H1 (cell line): ENCODE data around the gene NUDT6. TPM values are rescaled to one million over a fixed set of nuclear protein-coding genes. Genes with fewer than 3 reads are reported as not detected.

Experiments used
- CTCF ChIA-PET: fragments of 300-600 bp; sonication (Branson Sonifier 250); formaldehyde crosslinking; loops from one replicate; lab custom pipeline; 2021; ENCODE audit not compliant: partially characterized antibody; lab: Charles Lee
- POLR2A ChIA-PET: fragments of 300-600 bp; sonication (Branson Sonifier 250); formaldehyde crosslinking; loops from one replicate; lab custom pipeline; 2021; ENCODE audit warnings: inconsistent platforms; ENCODE audit not compliant: partially characterized antibody; lab: Charles Lee
- DNase-seq, 2 experiments: peaks; one replicate each; pipeline versions ENCODE4 v3.0.0 to v3.0.0-alpha.2; 2010 to 2022; ENCODE audit warnings: low spot score in 2 of 2, low read depth in 1 of 2, mixed read lengths in 1 of 2
- FAIRE-seq: peaks from 2 replicates; lab custom pipeline; 2011; peaks lifted over from hg19 to GRCh38; lab: Jason Lieb, UNC
- H2AFZ ChIP-seq: 2 replicates; pipeline ENCODE4 v1.8.1; 2012; ENCODE audit warnings: low read length, inconsistent platforms
- H2AK5ac ChIP-seq: 2 replicates; pipeline ENCODE4 v1.6.1; 2013; ENCODE audit warnings: low read depth, low read length
- H2BK120ac ChIP-seq: replicated peaks from 2 replicates; pipeline ENCODE3; 2013; ENCODE audit warnings: low read depth, low read length, inconsistent platforms
- H2BK12ac ChIP-seq: 2 replicates; pipeline ENCODE4 v1.6.1; 2013; ENCODE audit warnings: low read depth, low read length
- H2BK15ac ChIP-seq: 2 replicates; pipeline ENCODE4 v1.6.1; 2013; ENCODE audit warnings: low read length
- H2BK20ac ChIP-seq: 2 replicates; pipeline ENCODE4 v1.6.1; 2013; ENCODE audit warnings: low read length
- H2BK5ac ChIP-seq: 2 replicates; pipeline ENCODE4 v1.6.1; 2013; ENCODE audit warnings: low read depth, low read length
- H3K14ac ChIP-seq: 2 replicates; pipeline ENCODE4 v1.6.1; 2013; ENCODE audit warnings: inconsistent platforms; ENCODE audit not compliant: insufficient read length
- H3K18ac ChIP-seq: 2 replicates; pipeline ENCODE4 v1.6.1; 2013; ENCODE audit warnings: low read length; ENCODE audit errors: extremely low read depth
- H3K23ac ChIP-seq: 2 replicates; pipeline ENCODE4 v1.6.1; 2013; ENCODE audit warnings: inconsistent platforms; ENCODE audit not compliant: insufficient read length
- H3K23me2 ChIP-seq: 2 replicates; pipeline ENCODE4 v1.6.1; 2013; ENCODE audit warnings: low read depth, low read length
- H3K27ac ChIP-seq: 2 replicates; pipeline ENCODE4 v1.6.1; 2011; ENCODE audit warnings: low read depth, low read length, inconsistent platforms
- H3K27me3 ChIP-seq, 4 experiments: replicated peaks in 1 of 4; 1 replicate in 1 of 4; 2 replicates in 3 of 4; pipeline versions ENCODE4 v1.6.1 to v1.8.1; 2011 to 2013; ENCODE audit warnings: low read length in 3 of 4, mild to moderate bottlenecking in 3 of 4, inconsistent platforms in 2 of 4, mixed read lengths in 2 of 4, moderate library complexity in 1 of 4; ENCODE audit not compliant: control insufficient read depth in 3 of 4, insufficient read depth in 3 of 4; ENCODE audit errors: extremely low read depth in 1 of 4
- H3K36me3 ChIP-seq, 4 experiments: 2 replicates each; pipeline versions ENCODE4 v1.6.1 to v1.8.1; 2011 to 2013; ENCODE audit warnings: mild to moderate bottlenecking in 4 of 4, low read length in 3 of 4, moderate library complexity in 2 of 4, control low read depth in 1 of 4, inconsistent platforms in 1 of 4; ENCODE audit not compliant: insufficient read depth in 4 of 4, control insufficient read depth in 2 of 4
- H3K4ac ChIP-seq: replicated peaks from 2 replicates; pipeline ENCODE3; 2013; ENCODE audit warnings: low read length, low read depth, mixed read lengths, inconsistent platforms; ENCODE audit not compliant: insufficient read length
- H3K4me1 ChIP-seq, 4 experiments: replicated peaks in 1 of 4; 1 replicate in 1 of 4; 2 replicates in 3 of 4; pipeline versions ENCODE4 v1.6.1 to v1.8.1; 2011 to 2013; ENCODE audit warnings: low read length in 3 of 4, inconsistent platforms in 2 of 4, mixed read lengths in 1 of 4; ENCODE audit not compliant: insufficient read depth in 4 of 4, control insufficient read depth in 3 of 4
- H3K4me2 ChIP-seq, 2 experiments: 2 replicates each; pipeline versions ENCODE4 v1.6.1 to v1.8.1; 2011 to 2013; ENCODE audit warnings: low read depth in 2 of 2, low read length in 2 of 2, control low read depth in 1 of 2, inconsistent platforms in 1 of 2, mild to moderate bottlenecking in 1 of 2; ENCODE audit not compliant: insufficient read depth in 1 of 2
- H3K4me3 ChIP-seq, 4 experiments: fragments of 200-600, 300-600 bp in 1 of 4; sonication (generic), shearing (Covaris generic), sonication (Bioruptor Twin) in 1 of 4; 2 replicates each; pipeline versions ENCODE4 v1.5.1 to v1.8.1; 2011 to 2016; ENCODE audit warnings: low read length in 4 of 4, low read depth in 3 of 4, control low read depth in 2 of 4, inconsistent platforms in 2 of 4, mild to moderate bottlenecking in 2 of 4, mixed read lengths in 1 of 4, moderate library complexity in 1 of 4; ENCODE audit not compliant: insufficient read depth in 2 of 4; ENCODE audit errors: extremely low read depth in 1 of 4
- H3K56ac ChIP-seq: replicated peaks from 2 replicates; pipeline ENCODE3; 2013; ENCODE audit warnings: low read depth, mild to moderate bottlenecking, mixed read lengths, low read length, inconsistent platforms; ENCODE audit not compliant: insufficient read length
- H3K79me1 ChIP-seq: 2 replicates; pipeline ENCODE4 v1.6.1; 2013; ENCODE audit warnings: low read depth, low read length, control low read depth
- H3K79me2 ChIP-seq, 2 experiments: 2 replicates each; pipeline versions ENCODE4 v1.6.1 to v1.8.1; 2012 to 2013; ENCODE audit warnings: low read length in 2 of 2, mild to moderate bottlenecking in 2 of 2, inconsistent platforms in 1 of 2; ENCODE audit not compliant: insufficient read depth in 2 of 2, control insufficient read depth in 1 of 2
- H3K9ac ChIP-seq, 4 experiments: replicated peaks in 1 of 4; 1 replicate in 1 of 4; 2 replicates in 3 of 4; pipeline versions ENCODE4 v1.6.1 to v1.8.1; 2011 to 2013; ENCODE audit warnings: low read depth in 3 of 4, low read length in 3 of 4, control low read depth in 2 of 4, mild to moderate bottlenecking in 2 of 4, moderate library complexity in 2 of 4, inconsistent platforms in 1 of 4; ENCODE audit errors: extremely low read depth in 1 of 4
- H3K9me3 ChIP-seq, 2 experiments: 2 replicates each; pipeline versions ENCODE4 v1.6.1 to v1.8.1; 2012 to 2013; ENCODE audit warnings: mild to moderate bottlenecking in 2 of 2, moderate library complexity in 2 of 2, control low read depth in 1 of 2, inconsistent platforms in 1 of 2, low read depth in 1 of 2, low read length in 1 of 2, mixed read lengths in 1 of 2; ENCODE audit not compliant: insufficient read depth in 2 of 2
- H4K20me1 ChIP-seq, 2 experiments: replicated peaks in 1 of 2; 2 replicates each; pipeline versions ENCODE3 to v1.8.1; 2011 to 2013; ENCODE audit warnings: inconsistent platforms in 2 of 2, low read length in 2 of 2, mild to moderate bottlenecking in 1 of 2; ENCODE audit not compliant: insufficient read depth in 2 of 2, control insufficient read depth in 1 of 2
- H4K5ac ChIP-seq: 2 replicates; pipeline ENCODE4 v1.6.1; 2013; ENCODE audit warnings: low read length, low read depth, mixed read lengths, inconsistent platforms; ENCODE audit not compliant: insufficient read length
- H4K8ac ChIP-seq: 2 replicates; pipeline ENCODE4 v1.8.0; 2013; ENCODE audit warnings: mild to moderate bottlenecking, moderate library complexity, low read length, inconsistent platforms; ENCODE audit not compliant: insufficient read depth; ENCODE audit errors: extremely low read depth
- H4K91ac ChIP-seq: replicated peaks from 2 replicates; pipeline ENCODE3; 2013; ENCODE audit warnings: low read length, mixed read lengths, inconsistent platforms; ENCODE audit not compliant: insufficient read length
- BRCA1 ChIP-seq: IDR thresholded peaks from 2 replicates; pipeline ENCODE4 v1.6.1; 2012; ENCODE audit warnings: low read depth, low read length, improper control_type of control experiment
- GTF2F1 ChIP-seq: IDR thresholded peaks from 2 replicates; pipeline ENCODE4 v1.6.1; 2012; ENCODE audit warnings: low read depth, low read length, improper control_type of control experiment, borderline replicate concordance
- HDAC2 ChIP-seq, 2 experiments: fragments of 300-600 bp in 1 of 2; sonication (generic) in 1 of 2; IDR thresholded peaks; 2 replicates each; pipeline ENCODE4 v1.6.1; 2011 to 2012; ENCODE audit warnings: low read depth in 2 of 2, low read length in 2 of 2, mild to moderate bottlenecking in 2 of 2, moderate library complexity in 2 of 2, borderline replicate concordance in 1 of 2, inconsistent platforms in 1 of 2
- RAD21 ChIP-seq, 2 experiments: IDR thresholded peaks in 1 of 2; conservative IDR thresholded peaks in 1 of 2; 2 replicates each; pipeline ENCODE4 v1.6.1; 2011; ENCODE audit warnings: low read depth in 2 of 2, low read length in 2 of 2, improper control_type of control experiment in 1 of 2, inconsistent platforms in 1 of 2, mild to moderate bottlenecking in 1 of 2, moderate library complexity in 1 of 2
- RXRA ChIP-seq: IDR thresholded peaks from 2 replicates; pipeline ENCODE4 v1.6.1; 2011; ENCODE audit warnings: low read depth, mild to moderate bottlenecking, low read length, moderate library complexity; ENCODE audit not compliant: insufficient read depth
- WGBS, 2 experiments: shearing (Covaris generic) in 1 of 2; methylation state at CpG; one replicate each; pipeline versions ENCODE4 v1.1.6 to v1.1.7; 2013 to 2015; ENCODE audit warnings: low lambda C conversion rate in 2 of 2, mixed read lengths in 2 of 2, inconsistent platforms in 1 of 2, low coverage in 1 of 2, missing lambda C conversion rate in 1 of 2; ENCODE audit not compliant: insufficient replicate concordance in 2 of 2, insufficient coverage in 1 of 2, insufficient read length in 1 of 2; ENCODE audit errors: extremely low coverage in 1 of 2, missing lambda C conversion rate in 1 of 2; 5-methylcytosine and 5-hydroxymethylcytosine counted together
- polyA plus RNA-seq, 7 experiments: library from polyadenylated mRNA; depleted of rRNA in 3 of 7; stranded (reverse) in 5 of 7; unstranded in 2 of 7; fragments of >200 nt in 5 of 7; fragments of 200-250 nt in 2 of 7; gene quantifications; 1 replicate in 5 of 7; 2 replicates in 1 of 7; 4 replicates in 1 of 7; pipeline versions ENCODE4 v1.2.1 to v1.2.3, GENCODE V29; 2011 to 2013; ENCODE audit warnings: missing spikeins in 2 of 7, mixed read lengths in 2 of 7
- total RNA-seq: library from RNA; stranded (reverse); fragmentation: NEBNext Ultra II Directional; extraction: Animal tissue kit (Norgen Biotek cat#: 25700); gene quantifications from 2 replicates; pipeline ENCODE4 v1.2.1, GENCODE V29; 2021

The NUDT6 gene
- total and polyA plus RNA-seq, 2 of the 8 experiments (the other 6 are each of a cell fraction or from before 2014, with no cell fraction given): 5.0 to 12.4 TPM

GRCh38 chr4:122953924-122954323, 31.5 kb upstream of the NUDT6 start:
- Histone ChIP-seq H2BK5ac (no peak overlapping the region), H2BK15ac (no peak overlapping the region), H3K9me3 (no peaks in the 10 kb centered on the region), H2BK20ac (no peak overlapping the region), H3K14ac (no peak overlapping the region), H2BK120ac (no peak overlapping the region), H4K5ac (no peak overlapping the region), H3K23ac (no peak overlapping the region), H4K8ac (no peak overlapping the region), H4K20me1 (peaks cover 0 to 6% of the 10 kb centered on the region in 2 experiments), H3K79me1 (no peaks in the 10 kb centered on the region), H4K91ac (no peak overlapping the region), H3K79me2 (0 out of 4 replicates have a peak, but pooled peaks cover 0 to 2% of the 10 kb centered on the region in 2 experiments), H2AK5ac (no peak overlapping the region), H3K18ac (no peak overlapping the region), H3K4me2 (no peak overlapping the region), H3K27ac (no peak overlapping the region), H2BK12ac (no peak overlapping the region), H3K36me3 (peaks cover 6 to 37% (median 31%) of the 10 kb centered on the region in 4 experiments; a peak in 6 of 8 replicates), H3K27me3 (no peaks in the 10 kb centered on the region), H3K4me3 (no peak overlapping the region), H3K9ac (no peak overlapping the region), H2AFZ (no peak overlapping the region), H3K23me2 (no peaks in the 10 kb centered on the region), H3K56ac (no peak overlapping the region), H3K4me1 (no peaks in the 10 kb centered on the region), H3K4ac (no peak overlapping the region)
- 82% methylated on average over 3 of the region's 3 CpGs; no CpG with 5 or more reads in 1 of the 2 experiments for WGBS, 2 experiments
- FAIRE-seq (no peak), DNase-seq (no peak)
- POLR2A ChIA-PET: interaction anchor here (0.8 kb wide), 1 partner anchor 337 kb away, joined by 4 read pairs; no protein-coding TSS in a partner anchor
- CTCF ChIA-PET: interaction anchor here (0.6 to 1.9 kb wide), 10 partner anchors 8 to 407 kb away, joined by 3 to 4 read pairs (median 3); no protein-coding TSS in a partner anchor
- TF ChIP-seq RAD21 (IDR thresholded peaks at IDR 0.05 in 1 of 2, conservative IDR thresholded peaks at IDR 0.05 in 1 of 2; ENCODE audit: low read depth in 2 of 2, low read length in 2 of 2): peak; percentile 27 to 41
- TF ChIP-seq HDAC2 (IDR thresholded peaks at IDR 0.05; ENCODE audit: borderline replicate concordance in 1 of 2, low read depth in 2 of 2, low read length in 2 of 2): no peak
- no peak for TF ChIP-seq RXRA
- TF ChIP-seq GTF2F1: no peak
- no peak for TF ChIP-seq BRCA1
